ENCODE data around the gene PA2G4.

PA2G4 gene

GRCh38 chr12:56114084-56114483 is 9.7 kb downstream of the PA2G4 start:
- TF ChIP-seq GATA3 (IDR thresholded peaks at IDR 0.05; ENCODE audit: low read depth, low read length) (no peak), GATA2 (IDR thresholded peaks at IDR 0.05; ENCODE audit: low read depth, low read length) (no peak)

DNA sequence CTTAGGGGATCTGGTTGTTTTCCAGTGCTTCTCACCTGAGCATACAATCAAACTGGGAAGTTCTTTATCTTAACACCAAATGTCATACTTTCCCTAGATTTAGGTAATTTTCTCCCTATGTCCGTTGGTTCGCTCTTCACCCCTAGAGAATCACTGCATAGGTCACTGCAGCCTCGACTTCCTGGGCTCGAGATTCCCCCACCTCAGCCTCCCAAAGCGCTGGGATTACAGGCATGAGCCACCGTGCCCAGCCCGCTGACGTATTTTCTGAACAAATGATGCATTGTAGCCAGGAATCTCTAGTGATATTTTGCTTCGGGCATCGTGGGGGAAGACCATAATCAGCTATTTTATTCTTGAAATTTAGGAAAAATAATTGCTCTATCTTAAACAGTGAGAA is 11.0 kb downstream of the PA2G4 start:
- TF ChIP-seq GATA2 (IDR thresholded peaks at IDR 0.05; ENCODE audit: low read depth, low read length) (no peak), GATA3 (IDR thresholded peaks at IDR 0.05; ENCODE audit: low read depth, low read length) (no peak)

DNA sequence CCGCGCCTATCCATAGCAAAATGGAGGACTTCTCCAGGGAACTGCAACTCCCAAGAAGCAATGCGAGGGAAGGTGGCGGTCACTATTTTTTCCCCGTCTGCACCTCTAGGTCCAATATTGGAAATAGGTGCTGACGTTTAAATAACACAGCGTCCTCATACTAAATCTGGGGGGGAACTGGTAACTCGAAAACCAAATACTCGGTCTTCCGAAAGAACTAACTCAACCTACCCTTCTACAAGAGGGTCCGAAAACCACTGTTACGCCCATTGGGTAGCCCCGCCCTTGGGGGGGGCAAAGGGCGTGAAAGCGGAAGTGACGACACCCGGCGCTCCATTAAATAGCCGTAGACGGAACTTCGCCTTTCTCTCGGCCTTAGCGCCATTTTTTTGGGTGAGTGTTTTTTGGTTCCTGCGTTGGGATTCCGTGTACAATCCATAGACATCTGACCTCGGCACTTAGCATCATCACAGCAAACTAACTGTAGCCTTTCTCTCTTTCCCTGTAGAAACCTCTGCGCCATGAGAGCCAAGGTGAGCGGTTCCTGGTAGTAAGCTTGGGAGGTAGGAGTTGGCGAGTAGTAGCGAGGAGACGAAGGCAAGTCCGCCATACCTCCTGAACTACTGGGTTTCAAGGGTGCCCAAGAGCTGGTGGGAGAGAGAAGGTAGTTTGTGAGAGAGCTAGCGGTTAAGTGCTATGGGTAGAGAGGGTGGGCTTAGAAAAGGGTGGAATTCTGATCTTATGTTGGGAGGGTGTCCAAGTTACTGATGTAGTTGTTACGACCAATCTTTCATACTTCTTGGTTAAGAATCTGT is 12.1 kb downstream of the PA2G4 start, which contains the start of gene RPL41:
Gene RPL41, plus strand, starts transcription at position 367 of the 815 bp plus-strand sequence.
- no peak for TF ChIP-seq GATA3 (IDR thresholded peaks at IDR 0.05; ENCODE audit: low read depth, low read length)
- no peak for TF ChIP-seq GATA2 (IDR thresholded peaks at IDR 0.05; ENCODE audit: low read depth, low read length)

- no peak for TF ChIP-seq GATA3 (IDR thresholded peaks at IDR 0.05; ENCODE audit: low read depth, low read length)
- no peak for TF ChIP-seq GATA2 (IDR thresholded peaks at IDR 0.05; ENCODE audit: low read depth, low read length)
Observed at GRCh38 chr12:56117778-56118687, 13.7 kb downstream of the PA2G4 start, which contains the start of gene ZC3H10. TSS of gene ZC3H10 (plus strand) at chr12:56118266. CDS start at chr12:56120563, 2,297 bp downstream.

DNA sequence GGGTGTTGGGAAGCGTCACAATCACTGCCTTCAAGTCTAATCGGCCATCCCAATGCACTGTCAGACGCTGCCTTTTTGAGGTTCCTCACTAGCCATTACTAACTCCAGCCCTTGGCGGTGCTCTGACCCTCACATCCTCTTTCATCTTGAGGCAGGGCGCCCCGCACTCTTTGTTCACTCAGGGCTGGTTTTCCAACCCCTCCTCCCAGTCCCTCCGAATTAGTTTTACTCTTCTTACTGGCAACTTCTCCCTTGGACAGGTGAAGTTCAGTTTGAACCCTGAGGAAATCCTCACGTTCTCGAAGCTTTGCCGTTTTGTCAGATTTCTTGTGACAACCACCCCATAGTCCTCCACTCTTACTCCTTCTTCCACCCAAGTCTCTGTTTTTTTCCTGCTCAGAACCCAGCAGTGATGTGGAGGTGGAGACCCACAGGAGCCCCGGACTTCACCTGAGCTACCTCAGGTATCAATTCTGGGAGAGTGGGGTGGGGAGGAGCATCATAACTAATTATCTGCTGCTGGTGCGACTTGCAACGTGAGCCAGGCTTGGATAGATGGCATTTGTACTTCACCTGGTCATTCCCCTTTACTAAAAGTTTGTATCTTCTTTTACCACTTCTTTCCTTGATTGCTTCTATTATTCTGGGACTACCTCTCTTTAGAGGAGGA is 14.5 kb downstream of the PA2G4 start:
- TF ChIP-seq GATA2 (IDR thresholded peaks at IDR 0.05; ENCODE audit: low read depth, low read length) = no peak
- no peak for TF ChIP-seq GATA3 (IDR thresholded peaks at IDR 0.05; ENCODE audit: low read depth, low read length)

DNA sequence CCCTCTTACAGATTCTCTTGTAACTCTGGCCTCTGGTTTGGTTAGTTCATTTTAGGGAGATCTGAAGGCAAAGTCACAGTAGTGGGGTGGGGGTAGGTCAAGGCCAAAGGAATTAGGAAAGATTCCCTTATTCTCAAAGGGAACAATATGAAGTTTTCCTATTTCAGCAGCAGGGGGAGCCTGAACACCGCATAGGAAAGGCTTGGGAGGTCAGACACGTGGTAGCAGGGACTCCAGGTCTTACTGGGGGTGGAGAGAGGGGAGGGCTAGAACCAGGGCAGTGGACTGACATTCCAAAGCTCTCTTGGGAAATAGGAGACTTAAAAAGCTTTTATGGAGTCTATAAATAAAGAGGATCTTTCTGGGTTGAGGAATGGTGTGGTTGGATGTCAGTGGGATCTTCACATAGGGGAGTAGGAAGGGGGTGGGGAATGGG is 15.0 kb downstream of the PA2G4 start:
- TF ChIP-seq GATA2 (IDR thresholded peaks at IDR 0.05; ENCODE audit: low read depth, low read length) (no peak), GATA3 (IDR thresholded peaks at IDR 0.05; ENCODE audit: low read depth, low read length) (no peak)

GRCh38 chr12:56120158-56120846 is 15.9 kb downstream of the PA2G4 start:
- TF ChIP-seq GATA3 (IDR thresholded peaks at IDR 0.05; ENCODE audit: low read depth, low read length) (no peak), GATA2 (IDR thresholded peaks at IDR 0.05; ENCODE audit: low read depth, low read length) (no peak)

DNA sequence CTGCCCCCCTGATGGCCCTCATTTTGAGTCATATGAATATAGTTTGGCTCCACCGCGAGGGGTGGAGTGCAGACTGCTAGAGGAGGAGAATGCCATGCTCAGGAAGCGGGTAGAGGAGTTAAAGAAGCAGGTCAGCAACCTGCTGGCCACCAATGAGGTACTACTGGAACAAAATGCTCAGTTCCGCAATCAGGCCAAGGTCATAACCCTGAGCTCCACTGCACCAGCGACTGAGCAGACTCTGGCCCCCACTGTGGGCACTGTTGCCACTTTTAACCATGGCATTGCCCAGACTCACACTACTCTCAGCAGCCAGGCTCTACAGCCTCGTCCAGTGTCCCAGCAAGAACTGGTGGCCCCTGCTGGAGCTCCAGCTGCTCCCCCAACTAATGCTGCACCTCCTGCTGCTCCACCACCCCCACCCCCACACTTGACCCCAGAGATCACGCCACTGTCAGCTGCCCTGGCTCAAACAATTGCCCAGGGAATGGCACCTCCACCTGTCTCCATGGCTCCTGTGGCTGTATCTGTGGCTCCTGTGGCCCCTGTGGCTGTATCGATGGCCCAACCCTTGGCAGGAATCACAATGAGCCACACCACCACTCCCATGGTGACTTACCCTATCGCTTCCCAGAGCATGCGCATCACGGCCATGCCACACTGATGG is 17.0 kb downstream of the PA2G4 start:
- no peak for TF ChIP-seq GATA3 (IDR thresholded peaks at IDR 0.05; ENCODE audit: low read depth, low read length)
- TF ChIP-seq GATA2 (IDR thresholded peaks at IDR 0.05; ENCODE audit: low read depth, low read length) = no peak

- TF ChIP-seq GATA3 (IDR thresholded peaks at IDR 0.05; ENCODE audit: low read depth, low read length) = no peak
Observed at GRCh38 chr12:56122637-56123036, 18.3 kb downstream of the PA2G4 start.

GRCh38 chr12:56124133-56124532 is 19.8 kb downstream of the PA2G4 start:
- TF ChIP-seq GATA3 (IDR thresholded peaks at IDR 0.05; ENCODE audit: low read depth, low read length) = no peak
- TF ChIP-seq GATA2 (IDR thresholded peaks at IDR 0.05; ENCODE audit: low read depth, low read length) = no peak

GRCh38 chr12:56126732-56127239 is 22.4 kb downstream of the PA2G4 start:
- TF ChIP-seq GATA2 (IDR thresholded peaks at IDR 0.05; ENCODE audit: low read depth, low read length) (no peak), GATA3 (IDR thresholded peaks at IDR 0.05; ENCODE audit: low read depth, low read length) (no peak)

DNA sequence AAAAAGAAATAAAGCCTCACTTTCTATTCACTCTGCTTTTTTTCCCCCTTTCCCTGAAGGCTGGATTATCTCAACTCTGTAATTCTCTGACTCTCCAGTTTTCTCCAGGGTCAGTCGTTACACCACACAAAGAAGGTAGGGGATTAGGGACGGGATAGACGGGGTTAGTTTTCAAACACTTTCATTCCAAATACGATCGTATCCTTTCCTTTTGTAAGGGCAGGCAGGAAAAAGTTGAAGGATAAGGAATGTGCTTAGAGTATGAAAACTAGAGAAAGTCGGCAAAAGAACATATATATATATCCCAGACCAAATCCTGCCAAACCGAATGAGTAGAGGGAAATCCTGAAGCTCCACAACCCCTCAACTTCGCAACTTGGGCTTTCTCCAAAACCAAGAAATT is 23.1 kb downstream of the PA2G4 start:
- TF ChIP-seq GATA3 (IDR thresholded peaks at IDR 0.05; ENCODE audit: low read depth, low read length) (no peak), GATA2 (IDR thresholded peaks at IDR 0.05; ENCODE audit: low read depth, low read length) (no peak)

Measured in SH-SY5Y (cell line).